ENCODE results near the gene PAPPA.

Gene PAPPA

DNA sequence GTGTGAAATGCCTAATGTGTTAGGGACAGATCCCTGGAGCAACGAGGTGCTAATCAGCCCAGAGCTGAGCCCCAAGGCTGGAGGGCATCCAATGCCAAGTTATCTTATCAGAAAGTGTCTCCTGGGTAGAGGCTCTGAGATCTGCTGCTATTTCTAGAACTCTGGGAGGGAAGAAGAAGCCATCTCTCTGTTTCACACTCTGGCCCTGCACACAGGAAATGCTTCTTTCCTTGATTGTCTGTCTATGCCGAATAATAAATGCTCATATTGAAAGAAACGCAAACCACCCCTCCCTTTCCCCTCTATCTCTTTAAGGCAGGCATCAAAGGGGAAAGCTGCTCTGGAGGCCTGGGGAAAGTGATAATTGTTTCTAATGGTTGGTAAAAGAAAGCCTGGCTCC is 166.7 kb downstream of the PAPPA start:
- DNase-seq, result no peak

DNA sequence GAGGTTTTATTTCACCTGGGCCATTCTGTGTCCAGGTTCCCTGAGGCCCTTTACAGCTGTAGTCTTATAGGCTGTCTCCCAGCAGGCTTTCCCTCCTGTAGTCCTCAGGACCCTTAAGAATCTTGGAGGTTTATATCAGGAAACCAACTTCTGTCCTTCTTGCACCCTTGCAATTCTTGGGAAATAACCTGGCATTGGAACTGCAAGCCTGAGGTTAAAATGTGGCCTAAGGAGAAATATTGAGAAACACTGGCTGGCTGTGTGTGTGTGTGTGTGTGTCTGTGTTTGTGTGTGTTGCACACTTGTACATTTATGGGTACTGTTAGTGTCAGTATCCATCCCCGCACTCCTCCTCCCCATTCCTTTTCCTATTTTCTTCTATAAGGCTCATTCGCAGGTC is 168.9 kb downstream of the PAPPA start:
- no peak for DNase-seq

GRCh38 chr9:116323012-116323411 is 169.4 kb downstream of the PAPPA start:
- no peak for DNase-seq

GRCh38 chr9:116323571-116323970 is 170.0 kb downstream of the PAPPA start:
- DNase-seq, result no peak

DNA sequence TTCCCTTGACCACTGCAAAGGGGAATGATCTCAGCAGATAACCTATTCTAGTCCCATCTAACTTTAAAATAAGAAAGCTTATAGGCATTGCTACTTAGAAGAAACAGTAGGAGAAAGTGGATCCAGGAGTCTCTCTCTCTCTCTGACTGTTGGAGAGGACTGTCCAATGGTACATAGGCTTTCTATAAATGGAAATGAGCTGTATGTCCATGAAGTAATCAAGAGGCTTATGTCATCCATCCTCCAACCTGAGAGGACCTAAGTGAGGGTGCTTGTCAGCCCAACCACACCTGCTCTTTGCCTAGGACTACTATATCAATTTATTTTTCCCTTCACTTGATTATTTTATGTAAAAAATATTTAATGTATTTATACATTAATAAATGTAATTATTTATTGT is 172.3 kb downstream of the PAPPA start:
- DNase-seq, result no peak

- DNase-seq, result no peak
Observed at GRCh38 chr9:116327701-116328405, 174.3 kb downstream of the PAPPA start.

GRCh38 chr9:116329470-116329869 is 175.9 kb downstream of the PAPPA start:
- DNase-seq, result no peak

GRCh38 chr9:116331241-116331640 is 177.7 kb downstream of the PAPPA start:
- DNase-seq, result no peak

GRCh38 chr9:116332090-116332489 is 178.5 kb downstream of the PAPPA start:
- no peak for DNase-seq

GRCh38 chr9:116333254-116333653 is 179.7 kb downstream of the PAPPA start:
- DNase-seq, result no peak

DNA sequence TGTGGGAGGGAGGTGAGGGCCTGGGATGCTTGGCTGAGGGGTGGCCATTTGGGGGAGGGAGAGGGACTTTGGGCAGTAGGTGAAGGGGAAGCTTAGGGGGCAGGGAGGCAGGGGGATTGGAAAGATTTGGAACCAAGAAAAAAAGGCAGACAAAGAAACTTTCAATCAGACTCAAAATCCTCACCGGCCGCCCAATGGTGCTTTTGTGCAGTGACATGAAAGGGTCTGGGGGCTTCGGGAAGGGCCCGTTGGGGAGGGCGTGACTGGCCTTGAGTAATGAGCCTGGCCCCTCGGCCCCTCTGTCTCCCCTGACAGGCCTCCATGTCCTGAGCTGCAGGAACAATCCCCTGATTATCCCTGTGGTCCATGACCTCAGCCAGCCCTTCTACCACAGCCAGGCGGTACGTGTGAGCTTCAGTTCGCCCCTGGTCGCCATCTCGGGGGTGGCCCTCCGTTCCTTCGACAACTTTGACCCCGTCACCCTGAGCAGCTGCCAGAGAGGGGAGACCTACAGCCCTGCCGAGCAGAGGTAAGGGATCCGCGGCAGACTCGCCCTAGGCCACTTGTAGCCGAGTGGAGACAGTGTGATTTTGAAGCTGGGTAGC is 181.1 kb downstream of the PAPPA start:
- DNase-seq, result no peak

DNA sequence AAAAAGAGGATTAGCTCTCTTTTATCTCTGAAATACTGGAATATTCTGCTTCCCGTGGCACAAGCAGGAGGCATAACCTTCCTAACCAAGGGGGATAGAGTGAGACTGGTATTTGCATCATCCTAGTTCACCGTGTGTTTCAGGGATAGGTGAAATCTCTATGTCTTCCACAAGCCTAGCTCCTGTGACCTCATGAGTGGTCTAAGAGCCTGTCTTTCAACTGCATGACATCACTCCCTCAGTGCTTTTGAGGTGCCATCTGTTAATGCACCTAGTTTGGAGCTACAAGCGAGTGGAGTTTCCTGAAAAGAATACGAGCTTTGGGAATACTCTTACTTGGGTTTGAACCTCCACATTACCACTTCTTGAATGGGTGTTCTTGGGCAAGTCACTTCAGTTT is 181.8 kb downstream of the PAPPA start:
- no peak for DNase-seq

DNA sequence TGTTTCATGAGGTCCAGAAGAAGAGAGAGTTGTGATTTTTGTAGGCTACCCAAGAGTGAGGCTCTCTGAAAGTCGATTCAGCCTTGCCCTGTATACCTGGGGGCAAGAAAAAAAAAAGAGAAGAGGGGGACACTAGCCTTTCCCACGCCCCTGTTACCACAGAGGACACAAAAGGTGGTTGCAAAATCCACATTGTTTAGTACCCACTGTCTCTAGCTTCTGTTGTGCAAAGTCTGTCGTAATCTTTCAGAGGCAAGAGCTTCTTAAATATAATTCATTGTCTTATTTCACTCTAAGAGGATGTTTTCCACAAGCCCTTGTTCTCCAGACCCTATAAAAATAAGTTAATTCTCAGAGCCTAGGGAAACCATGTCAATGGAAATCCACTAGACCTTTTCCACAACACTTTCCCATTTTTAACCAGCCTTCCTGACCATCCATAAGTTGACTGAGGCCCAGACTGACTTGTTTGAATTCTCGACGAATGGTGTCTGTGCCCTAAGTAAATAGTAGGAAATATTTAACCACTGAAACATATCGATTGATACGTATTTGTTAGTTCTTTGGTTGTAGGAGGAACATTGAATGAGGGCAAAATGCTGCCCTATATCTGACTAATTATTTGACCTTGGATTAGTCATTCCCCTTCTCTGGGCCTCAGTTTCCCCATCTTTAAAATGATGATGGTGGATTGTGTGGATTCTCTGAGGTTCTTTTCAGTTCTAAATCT is 182.7 kb downstream of the PAPPA start:
- DNase-seq, result no peak

GRCh38 chr9:116337015-116337414 is 183.4 kb downstream of the PAPPA start:
- no peak for DNase-seq

GRCh38 chr9:116340270-116340669 is 186.7 kb downstream of the PAPPA start:
- DNase-seq, result no peak

DNA sequence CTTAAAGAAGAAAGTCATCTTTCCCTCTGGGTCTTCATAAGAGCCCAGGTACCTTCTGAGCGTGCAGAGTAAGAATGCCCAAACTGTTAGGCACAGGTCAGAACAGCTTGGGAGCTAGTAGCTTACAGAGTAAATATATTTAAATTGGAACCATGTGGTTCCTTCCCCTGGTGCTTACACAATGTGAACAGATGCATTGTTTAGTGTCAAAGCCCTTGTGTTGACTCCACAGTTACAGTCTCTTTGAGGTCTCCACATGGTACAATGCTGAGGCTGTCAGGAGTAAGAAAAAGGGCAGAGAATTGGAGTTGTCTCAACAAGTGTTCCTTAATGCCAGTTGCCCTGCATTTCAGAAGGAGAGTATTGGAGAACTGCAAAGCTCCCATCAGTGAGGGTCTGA is 188.5 kb downstream of the PAPPA start:
- DNase-seq, result no peak

DNA sequence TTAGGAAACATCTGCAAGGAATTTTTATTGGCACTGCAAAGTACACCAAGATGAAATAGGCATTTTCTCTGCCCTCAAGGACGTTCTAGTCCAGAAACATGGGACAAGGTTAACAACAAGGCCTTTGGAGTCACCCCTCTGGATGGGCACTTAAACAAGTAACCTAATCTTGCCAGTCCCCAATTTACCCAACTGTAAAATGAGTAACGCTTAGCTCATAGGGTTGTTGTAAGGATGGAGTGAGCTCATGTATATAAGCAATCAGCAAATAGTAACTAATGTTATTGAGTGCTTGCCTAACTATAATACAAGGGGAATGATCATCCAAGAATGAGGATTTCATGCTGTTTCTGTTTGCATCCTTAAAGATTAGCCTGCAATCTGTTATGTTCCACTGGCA is 189.3 kb downstream of the PAPPA start:
- no peak for DNase-seq

GRCh38 chr9:116344416-116344815 is 190.8 kb downstream of the PAPPA start:
- DNase-seq, result no peak

- no peak for DNase-seq
Observed at GRCh38 chr9:116345393-116345792, 191.8 kb downstream of the PAPPA start.

DNA sequence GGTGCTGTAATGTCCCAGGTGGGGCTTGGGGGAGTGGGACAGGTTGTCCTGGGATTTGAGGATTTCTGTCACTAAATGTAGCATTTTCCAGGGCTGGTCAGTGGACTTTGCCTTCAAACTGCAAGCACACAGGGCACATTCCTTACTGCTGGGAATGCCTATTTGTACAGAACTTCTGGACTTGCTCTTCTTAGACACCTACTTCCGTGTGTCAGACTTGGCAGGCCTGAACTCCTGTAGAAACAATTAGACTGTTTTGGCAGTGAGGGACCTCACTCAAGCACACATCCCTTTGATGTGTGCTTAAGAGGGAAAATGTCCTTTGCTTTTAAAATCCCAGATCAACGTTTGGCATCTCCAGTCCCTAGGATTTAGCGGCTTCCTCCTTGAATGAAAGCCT is 192.2 kb downstream of the PAPPA start:
- DNase-seq, result no peak

- no peak for DNase-seq
Observed at GRCh38 chr9:116349684-116350083, 196.1 kb downstream of the PAPPA start.

DNA sequence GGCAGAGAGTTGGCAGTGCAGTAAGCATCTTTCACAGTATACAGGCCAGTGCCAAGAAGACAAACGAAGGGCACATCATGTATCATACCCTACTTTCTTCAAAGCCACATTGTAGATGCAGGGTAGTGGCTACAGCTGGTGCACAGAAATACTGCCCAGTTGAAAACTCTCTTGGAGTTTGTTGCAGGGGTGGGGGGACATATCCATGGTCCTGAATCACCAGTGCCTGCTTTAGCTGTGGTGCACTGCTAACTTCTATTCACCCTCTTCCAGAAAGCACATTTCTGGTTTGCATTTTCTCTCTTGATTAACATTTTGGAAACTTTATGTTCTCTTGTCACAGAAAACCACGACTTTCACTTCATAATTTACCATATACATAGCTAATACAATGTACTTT is 196.6 kb downstream of the PAPPA start:
- no peak for DNase-seq

GRCh38 chr9:116352958-116353357 is 199.4 kb downstream of the PAPPA start:
- DNase-seq, result no peak

DNA sequence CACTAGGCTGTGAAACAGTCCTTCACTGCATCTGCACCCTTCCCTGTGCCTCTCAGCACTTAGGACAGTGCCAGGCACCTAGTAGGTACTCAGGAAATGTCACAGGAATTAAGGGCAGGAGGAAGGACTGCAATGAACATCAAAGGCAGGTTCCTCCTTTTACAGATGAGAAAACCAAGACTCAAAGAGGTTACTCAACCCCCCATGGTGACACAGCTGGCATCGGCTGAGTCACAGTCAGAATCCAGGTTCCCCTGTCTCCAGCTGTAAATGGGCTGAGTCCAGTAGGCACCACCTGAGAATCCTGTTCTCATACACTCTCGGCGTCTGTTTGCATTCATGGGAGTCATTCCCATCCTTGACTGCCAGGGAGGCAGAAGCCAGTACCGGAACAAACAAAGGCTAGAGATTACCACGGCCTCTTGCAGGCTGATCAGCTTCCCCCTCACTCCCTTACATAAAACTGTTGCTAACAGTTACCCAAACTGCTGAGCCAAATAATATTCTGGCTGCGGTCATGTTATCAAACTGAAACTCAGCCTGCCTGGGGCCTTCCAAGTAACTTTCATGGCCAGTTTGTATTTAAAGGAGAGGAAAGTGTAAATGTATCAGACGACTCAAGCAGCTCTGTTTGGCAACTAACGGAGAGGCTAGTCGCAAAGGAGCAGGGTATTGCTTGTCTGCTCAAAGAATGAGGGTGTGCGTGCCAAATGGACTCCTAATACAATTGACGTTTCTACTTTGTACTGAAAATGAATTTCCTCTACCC is 201.7 kb downstream of the PAPPA start:
- DNase-seq, result no peak

All from NCI-H1694 (cell line).